Subcutaneous abdominal adipose tissue (tissue), 5 donors: Measurements from ENCODE around the gene KIR2DL3.
"Not testable (repeated sequence)": the region's sequence is repeated elsewhere in the genome, so short reads cannot be mapped to it uniquely, and the experiment has no call there.

Experiments used
- H3K27ac ChIP-seq: one replicate; pipeline ENCODE4 v1.7.0; 2013; ENCODE audit warnings: low read depth, mild to moderate bottlenecking, inconsistent platforms, low read length, moderate library complexity
- H3K27me3 ChIP-seq, 5 donors: one replicate each; pipeline ENCODE4 v1.7.0; 2013; ENCODE audit warnings: low read length in 5 of 5, inconsistent platforms in 1 of 5; ENCODE audit not compliant: control insufficient read depth in 5 of 5, insufficient read depth in 4 of 5
- H3K36me3 ChIP-seq, 5 donors: one replicate each; pipeline ENCODE4 v1.7.0; 2013; ENCODE audit warnings: low read length in 5 of 5; ENCODE audit not compliant: control insufficient read depth in 5 of 5, insufficient read depth in 5 of 5
- H3K4me1 ChIP-seq, 5 donors: one replicate each; pipeline ENCODE4 v1.7.0; 2013; ENCODE audit warnings: low read length in 5 of 5, mild to moderate bottlenecking in 3 of 5, moderate library complexity in 1 of 5; ENCODE audit not compliant: control insufficient read depth in 5 of 5, insufficient read depth in 5 of 5
- H3K4me3 ChIP-seq, 5 donors: one replicate each; pipeline ENCODE4 v1.7.0; 2013; ENCODE audit warnings: low read length in 5 of 5, low read depth in 1 of 5
- H3K9ac ChIP-seq, 5 donors: one replicate each; pipeline ENCODE4 v1.7.0; 2013; ENCODE audit warnings: low read length in 5 of 5, mild to moderate bottlenecking in 4 of 5, moderate library complexity in 3 of 5
- H3K9me3 ChIP-seq, 5 donors: one replicate each; pipeline ENCODE4 v1.7.0; 2013; ENCODE audit warnings: low read length in 5 of 5; ENCODE audit not compliant: control insufficient read depth in 5 of 5
- donor health status: healthy.
- donor health status: healthy.
- donor health status: healthy.
- donor health status: healthy.
- donor health status: healthy.

Gene KIR2DL3

DNA sequence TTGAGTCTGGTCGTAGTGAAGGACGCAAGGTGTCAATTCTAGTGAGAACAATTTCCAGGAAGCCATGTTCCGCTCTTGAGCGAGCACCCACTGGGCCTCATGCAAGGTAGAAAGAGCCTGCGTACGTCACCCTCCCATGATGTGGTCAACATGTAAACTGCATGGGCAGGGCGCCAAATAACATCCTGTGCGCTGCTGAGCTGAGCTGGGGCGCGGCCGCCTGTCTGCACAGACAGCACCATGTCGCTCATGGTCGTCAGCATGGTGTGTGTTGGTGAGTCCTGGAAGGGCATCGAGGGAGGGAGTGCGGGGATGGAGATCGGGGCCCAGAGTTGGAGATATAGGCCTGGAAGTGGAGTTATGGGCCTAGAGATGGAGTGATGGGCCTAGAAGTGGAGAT, at the start of gene KIR2DL3:
TSS of gene KIR2DL3 (plus strand) at position 208 of the 400 bp plus-strand sequence. CDS start at position 241, 33 bp downstream.
- not testable (repeated sequence) for H3K4me1 ChIP-seq, H3K9ac ChIP-seq, H3K27ac ChIP-seq, H3K4me3 ChIP-seq, H3K9me3 ChIP-seq, H3K27me3 ChIP-seq, H3K36me3 ChIP-seq

DNA sequence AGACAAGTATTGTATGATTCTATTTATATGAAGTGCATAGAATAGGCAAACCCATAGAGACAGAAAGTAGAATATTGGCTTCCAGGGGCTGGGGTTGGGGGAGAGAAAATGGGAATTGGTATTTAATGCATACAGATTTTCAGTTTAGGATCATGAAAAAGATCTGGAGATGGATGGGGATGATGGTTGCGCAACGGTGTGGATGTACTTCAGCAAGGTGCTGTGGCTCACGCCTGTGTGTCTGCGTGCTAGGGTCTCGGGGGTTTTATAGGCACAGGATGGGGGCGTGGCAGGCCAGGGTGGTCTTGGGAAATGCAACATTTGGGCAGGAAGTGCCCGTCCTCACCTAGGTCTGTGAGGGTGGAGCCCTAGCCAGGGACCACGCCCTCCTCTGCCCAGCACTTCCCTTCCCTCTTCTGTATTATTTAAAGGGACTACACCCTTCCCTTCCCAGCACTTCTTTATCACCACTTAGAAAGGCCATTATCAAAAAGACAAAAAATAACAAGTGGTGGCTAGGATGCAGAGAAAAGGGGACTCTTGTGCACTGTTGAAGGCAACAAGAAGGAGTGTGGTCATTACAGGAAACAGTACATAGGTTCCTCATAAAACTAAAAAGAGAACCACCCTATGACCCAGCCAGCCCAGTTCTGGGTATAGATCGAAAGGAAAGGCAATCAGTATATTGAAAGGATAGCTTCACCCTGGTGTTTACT, 46.6 kb upstream of the KIR2DL3 start:
- H3K27me3 ChIP-seq = peaks cover 0 to 13% (median 6%) of the 10 kb centered on the region in 5 donors
- H3K9ac ChIP-seq = no peak overlapping the region
- H3K36me3 ChIP-seq = no peaks in the 10 kb centered on the region
- H3K9me3 ChIP-seq = peaks cover 0 to 2% (median 0%) of the 10 kb centered on the region in 5 donors
- no peak overlapping the region for H3K4me3 ChIP-seq
- H3K27ac ChIP-seq = no peak overlapping the region
- no peaks in the 10 kb centered on the region for H3K4me1 ChIP-seq

DNA sequence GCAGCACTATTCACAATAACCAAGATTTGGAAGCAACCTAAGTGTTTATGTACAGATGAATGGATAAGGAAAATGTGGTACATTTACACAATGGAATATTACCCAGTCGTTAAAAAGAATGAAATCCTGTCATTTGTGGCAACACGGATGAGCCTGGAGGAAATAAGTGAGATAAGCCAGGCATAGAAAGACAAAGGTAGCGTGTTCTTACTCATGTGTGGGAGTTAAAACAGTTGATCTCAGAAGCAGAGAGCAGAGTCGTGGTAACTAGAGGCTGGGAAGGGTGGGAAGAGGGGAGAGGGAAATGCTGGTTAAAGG, 46.1 kb upstream of the KIR2DL3 start:
- Histone ChIP-seq H3K9ac (no peak overlapping the region), H3K4me1 (no peaks in the 10 kb centered on the region), H3K9me3 (peaks cover 0 to 2% (median 0%) of the 10 kb centered on the region in 5 donors), H3K36me3 (no peaks in the 10 kb centered on the region), H3K4me3 (no peak overlapping the region), H3K27me3 (peaks cover 0 to 13% (median 4%) of the 10 kb centered on the region in 5 donors), H3K27ac (no peak overlapping the region)

- Histone ChIP-seq H3K27ac (no peak overlapping the region), H3K27me3 (peaks cover 0 to 21% (median 4%) of the 10 kb centered on the region in 5 donors), H3K9ac (no peak overlapping the region), H3K4me1 (no peaks in the 10 kb centered on the region), H3K9me3 (peaks cover 0 to 2% (median 0%) of the 10 kb centered on the region in 5 donors), H3K36me3 (no peaks in the 10 kb centered on the region), H3K4me3 (no peak overlapping the region)
Observed at GRCh38 chr19:54694648-54695047, 43.7 kb upstream of the KIR2DL3 start.

DNA sequence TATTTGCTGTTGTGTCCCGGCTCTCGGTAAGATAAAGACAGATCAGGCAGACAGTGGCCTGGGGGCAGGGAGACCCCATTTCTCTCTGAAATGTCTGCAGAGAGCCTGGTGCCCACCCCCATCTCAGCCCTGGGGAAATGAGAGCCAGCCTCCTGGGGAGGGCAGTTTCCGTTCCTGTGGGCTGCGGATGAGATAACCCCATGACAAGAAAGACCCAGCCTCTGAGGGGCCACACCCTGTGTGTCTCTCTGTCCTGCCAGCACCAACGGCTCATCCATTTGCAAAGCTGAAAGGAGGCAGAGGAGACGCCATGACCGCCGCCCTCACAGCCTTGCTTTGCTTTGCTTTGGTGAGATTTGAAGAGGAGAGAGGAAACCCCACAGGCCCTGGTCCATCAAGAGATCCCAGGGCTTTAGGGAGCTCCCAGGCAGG, 42.2 kb upstream of the KIR2DL3 start:
- Histone ChIP-seq H3K9ac (no peak overlapping the region), H3K36me3 (no peaks in the 10 kb centered on the region), H3K27ac (no peak overlapping the region), H3K4me1 (no peaks in the 10 kb centered on the region), H3K4me3 (no peak overlapping the region), H3K27me3 (peaks cover 3 to 21% (median 5%) of the 10 kb centered on the region in 5 donors), H3K9me3 (peaks cover 0 to 2% (median 0%) of the 10 kb centered on the region in 5 donors)

GRCh38 chr19:54696766-54697165, 41.5 kb upstream of the KIR2DL3 start:
- Histone ChIP-seq H3K4me3 (no peak overlapping the region), H3K9ac (no peak overlapping the region), H3K27me3 (peaks cover 3 to 18% (median 5%) of the 10 kb centered on the region in 5 donors), H3K36me3 (no peaks in the 10 kb centered on the region), H3K27ac (no peak overlapping the region), H3K9me3 (peaks cover 0 to 2% (median 0%) of the 10 kb centered on the region in 5 donors), H3K4me1 (no peaks in the 10 kb centered on the region)

DNA sequence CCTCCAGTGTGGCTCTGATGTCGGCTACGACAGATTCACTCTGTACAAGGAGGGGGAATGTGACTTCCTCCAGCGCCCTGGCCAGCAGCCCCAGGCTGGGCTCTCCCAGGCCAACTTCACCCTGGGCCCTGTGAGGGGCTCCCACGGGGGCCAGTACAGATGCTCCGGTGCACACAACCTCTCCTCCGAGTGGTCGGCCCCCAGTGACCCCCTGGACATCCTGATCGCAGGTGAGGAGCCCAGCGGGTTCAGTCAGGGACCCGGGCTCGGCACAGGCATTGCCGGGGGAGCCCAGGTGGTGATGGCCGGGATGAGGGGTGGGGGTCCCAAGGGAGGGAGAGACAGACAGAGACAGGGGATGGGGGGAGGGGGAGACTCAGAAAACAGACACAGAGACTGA, 40.6 kb upstream of the KIR2DL3 start:
- not testable (repeated sequence) for H3K4me1 ChIP-seq, H3K4me3 ChIP-seq, H3K27ac ChIP-seq, H3K9me3 ChIP-seq, H3K36me3 ChIP-seq, H3K9ac ChIP-seq
- peaks cover 3 to 12% (median 5%) of the 10 kb centered on the region in 5 donors for H3K27me3 ChIP-seq

GRCh38 chr19:54704928-54705327, 33.4 kb upstream of the KIR2DL3 start:
- H3K9ac ChIP-seq = no peak overlapping the region

GRCh38 chr19:54707962-54708361, 30.4 kb upstream of the KIR2DL3 start:
- H3K4me1 ChIP-seq = no peaks in the 10 kb centered on the region
- H3K27ac ChIP-seq = no peak overlapping the region
- H3K36me3 ChIP-seq = no peaks in the 10 kb centered on the region
- H3K9ac ChIP-seq = no peak overlapping the region
- peaks cover 5 to 21% (median 16%) of the 10 kb centered on the region in 5 donors for H3K27me3 ChIP-seq
- no peaks in the 10 kb centered on the region for H3K9me3 ChIP-seq
- no peak overlapping the region for H3K4me3 ChIP-seq

More at GRCh38 chr19:54704928-54705327, 33.4 kb upstream of the KIR2DL3 start:
- Histone ChIP-seq H3K36me3 (no peaks in the 10 kb centered on the region), H3K27ac (no peak overlapping the region), H3K27me3 (peaks cover 5 to 22% (median 17%) of the 10 kb centered on the region in 5 donors), H3K4me3 (no peak overlapping the region), H3K9me3 (no peaks in the 10 kb centered on the region), H3K4me1 (no peaks in the 10 kb centered on the region)

DNA sequence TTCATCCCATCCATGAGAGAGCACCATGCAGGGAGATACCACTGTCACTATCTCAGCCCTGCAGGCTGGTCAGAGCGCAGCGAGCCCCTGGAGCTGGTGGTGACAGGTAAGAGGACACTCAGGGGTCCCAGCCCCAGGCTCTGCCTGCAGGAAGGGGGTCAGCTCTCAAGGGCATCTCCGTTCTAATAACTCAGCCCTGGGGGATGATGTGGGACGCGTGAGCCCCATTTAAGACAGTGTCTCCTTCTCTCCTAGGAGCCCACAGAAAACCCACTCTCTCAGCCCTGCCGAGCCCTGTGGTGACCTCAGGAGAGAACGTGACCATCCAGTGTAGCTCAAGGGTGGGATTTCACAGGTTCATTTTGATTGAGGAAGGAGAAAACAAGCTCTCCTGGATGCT, 29.5 kb upstream of the KIR2DL3 start:
- Histone ChIP-seq H3K27me3 (peaks cover 8 to 17% (median 11%) of the 10 kb centered on the region in 5 donors), H3K27ac (no peak overlapping the region), H3K4me3 (no peak overlapping the region)

More for the DNA sequence above, 29.5 kb upstream of the KIR2DL3 start:
- no peaks in the 10 kb centered on the region for H3K9me3 ChIP-seq
- no peak overlapping the region for H3K9ac ChIP-seq
- H3K36me3 ChIP-seq = no peaks in the 10 kb centered on the region
- no peaks in the 10 kb centered on the region for H3K4me1 ChIP-seq
